H1 (cell line): ENCODE results near the gene FASTKD3. TPM values are rescaled to one million over a fixed set of nuclear protein-coding genes. Genes with fewer than 3 reads are reported as not detected.

ENCODE experiments used
- BCL11A ChIP-seq, 2 experiments: IDR thresholded peaks; one replicate each; pipeline ENCODE4 v1.6.1; 2011; ENCODE audit warnings: low read depth in 2 of 2, low read length in 2 of 2, mild to moderate bottlenecking in 2 of 2
- CEBPB ChIP-seq: IDR thresholded peaks from 2 replicates; pipeline ENCODE4 v1.6.1; 2012; ENCODE audit warnings: low read depth, low read length
- GTF2F1 ChIP-seq: IDR thresholded peaks from 2 replicates; pipeline ENCODE4 v1.6.1; 2012; ENCODE audit warnings: low read depth, low read length, improper control_type of control experiment, borderline replicate concordance
- HDAC6 ChIP-seq: IDR thresholded peaks from one replicate; pipeline ENCODE4 v1.7.1; 2012; ENCODE audit warnings: low read depth, mild to moderate bottlenecking, inconsistent platforms, low read length, moderate library complexity
- KDM5A ChIP-seq: fragments of 200-600 bp; IDR thresholded peaks from 2 replicates; pipeline ENCODE4 v1.7.1; 2012; ENCODE audit warnings: mild to moderate bottlenecking, low read length, inconsistent platforms, mixed read lengths
- TCF12 ChIP-seq: IDR thresholded peaks from 2 replicates; pipeline ENCODE4 v1.6.1; 2011; ENCODE audit warnings: low read depth, mild to moderate bottlenecking, low read length
- polyA plus RNA-seq, 7 experiments: library from polyadenylated mRNA; depleted of rRNA in 3 of 7; stranded (reverse) in 5 of 7; unstranded in 2 of 7; fragments of >200 nt in 5 of 7; fragments of 200-250 nt in 2 of 7; gene quantifications; 1 replicate in 5 of 7; 2 replicates in 1 of 7; 4 replicates in 1 of 7; pipeline versions ENCODE4 v1.2.1 to v1.2.3, GENCODE V29; 2011 to 2013; ENCODE audit warnings: missing spikeins in 2 of 7, mixed read lengths in 2 of 7
- total RNA-seq: library from RNA; stranded (reverse); fragmentation: NEBNext Ultra II Directional; extraction: Animal tissue kit (Norgen Biotek cat#: 25700); gene quantifications from 2 replicates; pipeline ENCODE4 v1.2.1, GENCODE V29; 2021

FASTKD3 gene
- total and polyA plus RNA-seq, 2 of the 8 experiments (the other 6 are each of a cell fraction or from before 2014, with no cell fraction given): 5.6 to 7.6 TPM

DNA sequence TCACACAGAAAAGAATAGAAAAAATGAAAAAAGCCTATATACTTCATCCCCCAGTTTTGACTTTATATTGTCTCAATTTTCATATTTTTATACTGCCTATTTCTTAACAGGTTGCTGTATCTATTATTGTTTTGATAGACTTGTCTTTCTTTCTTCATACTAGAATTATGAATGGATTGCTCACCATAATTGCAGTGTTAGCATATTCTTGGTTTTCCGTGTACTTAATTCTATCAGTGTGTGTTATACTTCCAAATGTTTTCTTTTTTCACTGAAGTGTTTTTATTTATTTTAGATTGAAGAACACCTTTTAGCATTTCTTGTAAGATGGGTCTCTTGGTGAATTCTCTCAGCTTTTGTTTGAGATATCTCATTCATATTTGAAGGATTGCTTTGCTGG is 38.8 kb upstream of the FASTKD3 start (continued):
- TF ChIP-seq TCF12: no peak
- no peak for TF ChIP-seq BCL11A (IDR thresholded peaks at IDR 0.05; ENCODE audit: low read depth in 2 of 2, low read length in 2 of 2)
- no peak for TF ChIP-seq KDM5A
- TF ChIP-seq GTF2F1: no peak
- no peak for TF ChIP-seq CEBPB
- TF ChIP-seq HDAC6: no peak
